WTC11 (cell line): ENCODE measurements around the gene DNLZ. TPM values are rescaled to one million over a fixed set of nuclear protein-coding genes. Genes with fewer than 3 reads are reported as not detected.

ENCODE experiments used
- ATAC-seq: fragments of 200-7000 bp; cut with Tn5 transposase; 2 replicates; pipeline ENCODE4 v1.10.0; 2021; ENCODE audit warnings: mild to moderate bottlenecking, moderate library complexity
- CTCF ChIA-PET: fragments of 300-600 bp; sonication (Branson Sonifier 250); formaldehyde crosslinking; loops from one replicate; lab custom pipeline; 2021; ENCODE audit warnings: antibody characterized with exemption; lab: Charles Lee
- POLR2A ChIA-PET: fragments of 350-600 bp; sonication (Branson Sonifier 250); formaldehyde crosslinking; loops from one replicate; lab custom pipeline; 2021; ENCODE audit warnings: antibody characterized with exemption; lab: Charles Lee
- DNase-seq: peaks from one replicate; pipeline ENCODE4 v3.0.0; 2021; ENCODE audit warnings: low spot score
- H3K27ac Mint-ChIP-seq: 2 replicates; pipeline ENCODE4 v1.8.0; 2021; ENCODE audit warnings: mixed read lengths
- H3K27me3 Mint-ChIP-seq: 2 replicates; pipeline ENCODE4 v1.8.0; 2021; ENCODE audit warnings: low read depth, mild to moderate bottlenecking, moderate library complexity, mixed read lengths
- H3K36me3 Mint-ChIP-seq: 2 replicates; pipeline ENCODE4 v1.8.0; 2021; ENCODE audit warnings: mixed read lengths
- H3K4me1 Mint-ChIP-seq: 2 replicates; pipeline ENCODE4 v1.8.0; 2022; ENCODE audit warnings: mixed read lengths
- H3K4me3 Mint-ChIP-seq: 2 replicates; pipeline ENCODE4 v1.8.0; 2021; ENCODE audit warnings: mild to moderate bottlenecking, moderate library complexity, mixed read lengths
- H3K9me3 Mint-ChIP-seq: 2 replicates; pipeline ENCODE4 v1.8.0; 2021; ENCODE audit warnings: mixed read lengths
- E2F1 ChIP-seq: sonication (generic); formaldehyde crosslinking; IDR thresholded peaks from 2 replicates; pipeline ENCODE4 v1.8.0; 2022; ENCODE audit warnings: mild to moderate bottlenecking, missing genetic modification reagents
- FOXP1 ChIP-seq: sonication (generic); formaldehyde crosslinking; IDR thresholded peaks from 2 replicates; pipeline ENCODE4 v1.8.0; 2022; ENCODE audit warnings: missing genetic modification reagents, mild to moderate bottlenecking, moderate library complexity, borderline replicate concordance
- NFATC4 ChIP-seq: fragments of 250-450 bp; sonication (Bioruptor Pico); IDR thresholded peaks from 2 replicates; pipeline ENCODE4 v1.9.0; 2021; ENCODE audit warnings: mild to moderate bottlenecking
- NFYB ChIP-seq: sonication (generic); formaldehyde crosslinking; conservative IDR thresholded peaks from 2 replicates; pipeline ENCODE4 v1.8.0; 2022; ENCODE audit warnings: low read depth, missing genetic modification reagents
- RELA ChIP-seq: sonication (generic); formaldehyde crosslinking; IDR thresholded peaks from 2 replicates; pipeline ENCODE4 v1.8.1; 2022; ENCODE audit warnings: missing genetic modification reagents, mild to moderate bottlenecking, borderline replicate concordance
- RORB ChIP-seq: fragments of 250-450 bp; sonication (Bioruptor Pico); IDR thresholded peaks from 2 replicates; pipeline ENCODE4 v1.9.0; 2021; ENCODE audit warnings: mild to moderate bottlenecking
- SOX15 ChIP-seq: fragments of 250-450 bp; sonication (Bioruptor Pico); IDR thresholded peaks from 2 replicates; pipeline ENCODE4 v1.9.0; 2021; ENCODE audit warnings: mild to moderate bottlenecking
- ZBTB21 ChIP-seq: sonication (generic); formaldehyde crosslinking; IDR thresholded peaks from 2 replicates; pipeline ENCODE4 v1.8.1; 2023; ENCODE audit warnings: mild to moderate bottlenecking, missing genetic modification reagents, borderline replicate concordance
- ZNF263 ChIP-seq: sonication (generic); formaldehyde crosslinking; IDR thresholded peaks from 2 replicates; pipeline ENCODE4 v1.8.1; 2022; ENCODE audit warnings: low read depth, mild to moderate bottlenecking, moderate library complexity, missing genetic modification reagents
- ZNF281 ChIP-seq: sonication (generic); formaldehyde crosslinking; IDR thresholded peaks from 2 replicates; pipeline ENCODE4 v1.8.0; 2023; ENCODE audit warnings: mild to moderate bottlenecking, missing genetic modification reagents
- ZNF317 ChIP-seq: sonication (generic); formaldehyde crosslinking; IDR thresholded peaks from 2 replicates; pipeline ENCODE4 v1.8.1; 2023; ENCODE audit warnings: low read depth, mild to moderate bottlenecking, moderate library complexity, missing genetic modification reagents, borderline replicate concordance
- ZNF425 ChIP-seq: fragments of 250-450 bp; sonication (Bioruptor Pico); conservative IDR thresholded peaks from 2 replicates; pipeline ENCODE4 v1.9.0; 2021; ENCODE audit warnings: mild to moderate bottlenecking
- total RNA-seq: library from RNA; stranded (reverse); gene quantifications from 3 replicates; pipeline ENCODE4 v1.2.3, GENCODE V29; 2021
- TF ChIP-seq, protein P1 (sequence below): sonication (generic); formaldehyde crosslinking; IDR thresholded peaks from 2 replicates; pipeline ENCODE4 v1.8.0; 2022; ENCODE audit warnings: missing genetic modification reagents
- TF ChIP-seq, protein P2 (sequence below): fragments of 250-450 bp; sonication (Bioruptor Pico); IDR thresholded peaks from 2 replicates; pipeline ENCODE4 v1.9.0; 2021; ENCODE audit warnings: mild to moderate bottlenecking, borderline replicate concordance
- TF ChIP-seq, protein P3 (sequence below): sonication (generic); formaldehyde crosslinking; IDR thresholded peaks from 2 replicates; pipeline ENCODE4 v1.8.1; 2023; ENCODE audit warnings: mild to moderate bottlenecking, missing genetic modification reagents, moderate library complexity

DNLZ gene
- total RNA-seq, 1 experiment from 2014 or later, result 17.2 TPM

DNA sequence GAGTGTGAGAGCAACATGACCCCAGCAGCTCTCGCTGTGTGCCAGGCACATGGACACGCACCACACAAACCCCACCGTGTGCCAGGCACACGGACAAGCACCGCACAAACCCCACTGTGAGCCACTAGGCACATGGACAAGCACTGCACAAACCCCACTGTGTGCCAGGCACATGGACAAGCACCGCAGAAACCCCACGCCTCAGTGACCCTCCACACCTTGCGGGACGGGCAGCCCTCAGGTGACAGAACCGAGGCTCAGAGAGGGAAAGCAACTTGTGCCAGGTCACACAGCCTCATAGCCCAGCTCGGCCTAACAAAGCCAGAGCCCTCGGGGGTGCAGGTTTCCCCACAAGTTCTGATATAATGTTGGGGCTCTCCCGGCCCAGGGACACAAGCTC lies 38.2 kb downstream of the DNLZ start (continued):
- TF ChIP-seq RELA (no peak), ZNF263 (CRISPR knock-in tag) (no peak), ZBTB21 (CRISPR knock-in tag) (no peak), NFATC4 (CRISPR knock-in tag) (no peak), ZNF281 (CRISPR knock-in tag) (no peak)
- TF ChIP-seq, protein P1, sequence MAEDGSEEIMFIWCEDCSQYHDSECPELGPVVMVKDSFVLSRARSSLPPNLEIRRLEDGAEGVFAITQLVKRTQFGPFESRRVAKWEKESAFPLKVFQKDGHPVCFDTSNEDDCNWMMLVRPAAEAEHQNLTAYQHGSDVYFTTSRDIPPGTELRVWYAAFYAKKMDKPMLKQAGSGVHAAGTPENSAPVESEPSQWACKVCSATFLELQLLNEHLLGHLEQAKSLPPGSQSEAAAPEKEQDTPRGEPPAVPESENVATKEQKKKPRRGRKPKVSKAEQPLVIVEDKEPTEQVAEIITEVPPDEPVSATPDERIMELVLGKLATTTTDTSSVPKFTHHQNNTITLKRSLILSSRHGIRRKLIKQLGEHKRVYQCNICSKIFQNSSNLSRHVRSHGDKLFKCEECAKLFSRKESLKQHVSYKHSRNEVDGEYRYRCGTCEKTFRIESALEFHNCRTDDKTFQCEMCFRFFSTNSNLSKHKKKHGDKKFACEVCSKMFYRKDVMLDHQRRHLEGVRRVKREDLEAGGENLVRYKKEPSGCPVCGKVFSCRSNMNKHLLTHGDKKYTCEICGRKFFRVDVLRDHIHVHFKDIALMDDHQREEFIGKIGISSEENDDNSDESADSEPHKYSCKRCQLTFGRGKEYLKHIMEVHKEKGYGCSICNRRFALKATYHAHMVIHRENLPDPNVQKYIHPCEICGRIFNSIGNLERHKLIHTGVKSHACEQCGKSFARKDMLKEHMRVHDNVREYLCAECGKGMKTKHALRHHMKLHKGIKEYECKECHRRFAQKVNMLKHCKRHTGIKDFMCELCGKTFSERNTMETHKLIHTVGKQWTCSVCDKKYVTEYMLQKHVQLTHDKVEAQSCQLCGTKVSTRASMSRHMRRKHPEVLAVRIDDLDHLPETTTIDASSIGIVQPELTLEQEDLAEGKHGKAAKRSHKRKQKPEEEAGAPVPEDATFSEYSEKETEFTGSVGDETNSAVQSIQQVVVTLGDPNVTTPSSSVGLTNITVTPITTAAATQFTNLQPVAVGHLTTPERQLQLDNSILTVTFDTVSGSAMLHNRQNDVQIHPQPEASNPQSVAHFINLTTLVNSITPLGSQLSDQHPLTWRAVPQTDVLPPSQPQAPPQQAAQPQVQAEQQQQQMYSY (CRISPR knock-in tag), result no peak

GRCh38 chr9:136324501-136325300 lies 38.8 kb downstream of the DNLZ start:
- peak; percentile 11; the same call in 1 of the 2 replicates for ATAC-seq
- Mint-ChIP-seq H3K36me3 (no peaks in the 10 kb centered on the region), H3K4me1 (peaks cover 7% of the 10 kb centered on the region), H3K4me3 (no peak overlapping the region), H3K27me3 (no peaks in the 10 kb centered on the region), H3K27ac (no peak overlapping the region), H3K9me3 (peaks cover 10% of the 10 kb centered on the region; the same call in 1 of the 2 replicates)
- DNase-seq, result no peak
- TF ChIP-seq RORB (CRISPR knock-in tag) (no peak), ZNF425 (CRISPR knock-in tag) (no peak), E2F1 (CRISPR knock-in tag) (no peak), SOX15 (CRISPR knock-in tag) (no peak), FOXP1 (CRISPR knock-in tag) (no peak), NFYB (no peak), ZNF317 (CRISPR knock-in tag) (no peak)
- TF ChIP-seq, protein P2, sequence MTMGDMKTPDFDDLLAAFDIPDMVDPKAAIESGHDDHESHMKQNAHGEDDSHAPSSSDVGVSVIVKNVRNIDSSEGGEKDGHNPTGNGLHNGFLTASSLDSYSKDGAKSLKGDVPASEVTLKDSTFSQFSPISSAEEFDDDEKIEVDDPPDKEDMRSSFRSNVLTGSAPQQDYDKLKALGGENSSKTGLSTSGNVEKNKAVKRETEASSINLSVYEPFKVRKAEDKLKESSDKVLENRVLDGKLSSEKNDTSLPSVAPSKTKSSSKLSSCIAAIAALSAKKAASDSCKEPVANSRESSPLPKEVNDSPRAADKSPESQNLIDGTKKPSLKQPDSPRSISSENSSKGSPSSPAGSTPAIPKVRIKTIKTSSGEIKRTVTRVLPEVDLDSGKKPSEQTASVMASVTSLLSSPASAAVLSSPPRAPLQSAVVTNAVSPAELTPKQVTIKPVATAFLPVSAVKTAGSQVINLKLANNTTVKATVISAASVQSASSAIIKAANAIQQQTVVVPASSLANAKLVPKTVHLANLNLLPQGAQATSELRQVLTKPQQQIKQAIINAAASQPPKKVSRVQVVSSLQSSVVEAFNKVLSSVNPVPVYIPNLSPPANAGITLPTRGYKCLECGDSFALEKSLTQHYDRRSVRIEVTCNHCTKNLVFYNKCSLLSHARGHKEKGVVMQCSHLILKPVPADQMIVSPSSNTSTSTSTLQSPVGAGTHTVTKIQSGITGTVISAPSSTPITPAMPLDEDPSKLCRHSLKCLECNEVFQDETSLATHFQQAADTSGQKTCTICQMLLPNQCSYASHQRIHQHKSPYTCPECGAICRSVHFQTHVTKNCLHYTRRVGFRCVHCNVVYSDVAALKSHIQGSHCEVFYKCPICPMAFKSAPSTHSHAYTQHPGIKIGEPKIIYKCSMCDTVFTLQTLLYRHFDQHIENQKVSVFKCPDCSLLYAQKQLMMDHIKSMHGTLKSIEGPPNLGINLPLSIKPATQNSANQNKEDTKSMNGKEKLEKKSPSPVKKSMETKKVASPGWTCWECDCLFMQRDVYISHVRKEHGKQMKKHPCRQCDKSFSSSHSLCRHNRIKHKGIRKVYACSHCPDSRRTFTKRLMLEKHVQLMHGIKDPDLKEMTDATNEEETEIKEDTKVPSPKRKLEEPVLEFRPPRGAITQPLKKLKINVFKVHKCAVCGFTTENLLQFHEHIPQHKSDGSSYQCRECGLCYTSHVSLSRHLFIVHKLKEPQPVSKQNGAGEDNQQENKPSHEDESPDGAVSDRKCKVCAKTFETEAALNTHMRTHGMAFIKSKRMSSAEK (CRISPR knock-in tag), result no peak
- TF ChIP-seq, protein P3, sequence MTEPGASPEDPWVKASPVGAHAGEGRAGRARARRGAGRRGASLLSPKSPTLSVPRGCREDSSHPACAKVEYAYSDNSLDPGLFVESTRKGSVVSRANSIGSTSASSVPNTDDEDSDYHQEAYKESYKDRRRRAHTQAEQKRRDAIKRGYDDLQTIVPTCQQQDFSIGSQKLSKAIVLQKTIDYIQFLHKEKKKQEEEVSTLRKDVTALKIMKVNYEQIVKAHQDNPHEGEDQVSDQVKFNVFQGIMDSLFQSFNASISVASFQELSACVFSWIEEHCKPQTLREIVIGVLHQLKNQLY, result no peak
- POLR2A ChIA-PET, result interaction anchor here (1.0 kb wide), 1 partner anchor 38 kb away, joined by 8 read pairs; the partner anchor contains the start of gene DNLZ
- CTCF ChIA-PET, result interaction anchor here (0.5 to 3.9 kb wide), 15 partner anchors 12 to 347 kb away, joined by 3 to 17 read pairs (median 4); partner anchors contain the start of gene DNLZ
